ENCODE results near the gene LSS. TPM values are rescaled to one million over a fixed set of nuclear protein-coding genes. Genes with fewer than 3 reads are reported as not detected.

The LSS gene
- total RNA-seq, 2 donors from 2014 or later = 56.7 to 85.2 TPM

DNA sequence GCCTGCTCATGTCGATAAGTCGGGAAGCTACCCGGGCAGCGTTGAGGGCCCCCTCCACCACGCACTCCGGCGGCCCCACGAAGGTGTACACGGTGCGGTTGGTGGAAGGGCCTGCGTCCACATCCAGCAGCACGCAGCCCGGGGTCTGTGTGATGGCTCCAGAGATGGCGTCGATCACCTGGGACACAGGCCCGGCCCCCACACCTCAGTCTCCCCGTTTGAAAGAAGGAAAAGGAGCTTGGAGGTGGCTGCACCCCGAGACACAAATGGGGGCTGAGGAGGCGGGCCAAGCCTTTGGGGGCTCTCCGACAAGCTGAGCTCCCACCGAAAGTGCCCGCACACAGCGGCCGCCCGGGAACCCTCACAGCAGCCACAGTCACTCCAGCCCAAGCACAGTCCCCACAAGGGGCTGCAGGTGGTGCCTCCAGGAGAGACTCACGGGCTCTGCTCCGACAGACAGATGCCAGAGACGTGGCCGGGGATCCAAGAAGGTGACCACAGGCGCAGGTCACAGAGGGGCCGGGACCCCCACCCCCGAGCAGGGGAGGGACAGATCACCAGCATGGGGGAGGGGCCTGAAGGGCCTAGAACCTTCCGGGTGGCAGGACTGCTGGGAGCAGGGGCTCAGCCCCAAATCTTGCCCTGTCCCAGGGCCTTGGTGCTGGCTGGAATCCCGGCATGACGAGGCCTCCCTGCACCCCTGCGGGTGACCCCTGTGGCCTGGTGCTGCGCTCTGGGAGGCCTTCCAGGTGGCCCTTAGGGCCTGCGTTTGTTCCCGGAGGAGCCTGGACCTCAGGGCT lies 74.2 kb downstream of the LSS start:
- Mint-ChIP-seq H3K9me3 (no peaks in the 10 kb centered on the region), H3K27ac (no peak overlapping the region), H3K27me3 (ENCODE audit: insufficient read depth) (no peaks in the 10 kb centered on the region), H3K4me1 (peaks cover 3% of the 10 kb centered on the region), H3K36me3 (ENCODE audit: low read depth) (no peaks in the 10 kb centered on the region), H3K4me3 (no peak overlapping the region)
- no peak overlapping the region for H3K27ac ChIP-seq (ENCODE audit: low read depth, low read length)
- no peaks in the 10 kb centered on the region for H3K9me3 ChIP-seq (ENCODE audit: control insufficient read depth, low read length)
- H3K27me3 ChIP-seq (ENCODE audit: control insufficient read depth, insufficient read depth, low read length, poor library complexity, severe bottlenecking) = no peaks in the 10 kb centered on the region
- no peaks in the 10 kb centered on the region for H3K36me3 ChIP-seq (ENCODE audit: control insufficient read depth, insufficient read depth, low read length)
- TF ChIP-seq, protein P1, sequence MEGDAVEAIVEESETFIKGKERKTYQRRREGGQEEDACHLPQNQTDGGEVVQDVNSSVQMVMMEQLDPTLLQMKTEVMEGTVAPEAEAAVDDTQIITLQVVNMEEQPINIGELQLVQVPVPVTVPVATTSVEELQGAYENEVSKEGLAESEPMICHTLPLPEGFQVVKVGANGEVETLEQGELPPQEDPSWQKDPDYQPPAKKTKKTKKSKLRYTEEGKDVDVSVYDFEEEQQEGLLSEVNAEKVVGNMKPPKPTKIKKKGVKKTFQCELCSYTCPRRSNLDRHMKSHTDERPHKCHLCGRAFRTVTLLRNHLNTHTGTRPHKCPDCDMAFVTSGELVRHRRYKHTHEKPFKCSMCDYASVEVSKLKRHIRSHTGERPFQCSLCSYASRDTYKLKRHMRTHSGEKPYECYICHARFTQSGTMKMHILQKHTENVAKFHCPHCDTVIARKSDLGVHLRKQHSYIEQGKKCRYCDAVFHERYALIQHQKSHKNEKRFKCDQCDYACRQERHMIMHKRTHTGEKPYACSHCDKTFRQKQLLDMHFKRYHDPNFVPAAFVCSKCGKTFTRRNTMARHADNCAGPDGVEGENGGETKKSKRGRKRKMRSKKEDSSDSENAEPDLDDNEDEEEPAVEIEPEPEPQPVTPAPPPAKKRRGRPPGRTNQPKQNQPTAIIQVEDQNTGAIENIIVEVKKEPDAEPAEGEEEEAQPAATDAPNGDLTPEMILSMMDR (conservative IDR thresholded peaks at IDR 0.05) = no peak
- WGBS, 2 experiments (ENCODE audit: insufficient coverage in 1 of 2, insufficient read length in 1 of 2) = 92 to 95% methylated on average over 20 to 39 of the region's 39 CpGs
- peak; percentile 53 for DNase-seq
- no peak overlapping the region for H3K4me3 ChIP-seq (ENCODE audit: low read length)
- peaks cover 9% of the 10 kb centered on the region for H3K4me1 ChIP-seq (ENCODE audit: control insufficient read depth, insufficient read depth, low read length)
- H3K9ac ChIP-seq (ENCODE audit: extremely low read depth, low read length, poor library complexity, severe bottlenecking) = no peak overlapping the region

DNA sequence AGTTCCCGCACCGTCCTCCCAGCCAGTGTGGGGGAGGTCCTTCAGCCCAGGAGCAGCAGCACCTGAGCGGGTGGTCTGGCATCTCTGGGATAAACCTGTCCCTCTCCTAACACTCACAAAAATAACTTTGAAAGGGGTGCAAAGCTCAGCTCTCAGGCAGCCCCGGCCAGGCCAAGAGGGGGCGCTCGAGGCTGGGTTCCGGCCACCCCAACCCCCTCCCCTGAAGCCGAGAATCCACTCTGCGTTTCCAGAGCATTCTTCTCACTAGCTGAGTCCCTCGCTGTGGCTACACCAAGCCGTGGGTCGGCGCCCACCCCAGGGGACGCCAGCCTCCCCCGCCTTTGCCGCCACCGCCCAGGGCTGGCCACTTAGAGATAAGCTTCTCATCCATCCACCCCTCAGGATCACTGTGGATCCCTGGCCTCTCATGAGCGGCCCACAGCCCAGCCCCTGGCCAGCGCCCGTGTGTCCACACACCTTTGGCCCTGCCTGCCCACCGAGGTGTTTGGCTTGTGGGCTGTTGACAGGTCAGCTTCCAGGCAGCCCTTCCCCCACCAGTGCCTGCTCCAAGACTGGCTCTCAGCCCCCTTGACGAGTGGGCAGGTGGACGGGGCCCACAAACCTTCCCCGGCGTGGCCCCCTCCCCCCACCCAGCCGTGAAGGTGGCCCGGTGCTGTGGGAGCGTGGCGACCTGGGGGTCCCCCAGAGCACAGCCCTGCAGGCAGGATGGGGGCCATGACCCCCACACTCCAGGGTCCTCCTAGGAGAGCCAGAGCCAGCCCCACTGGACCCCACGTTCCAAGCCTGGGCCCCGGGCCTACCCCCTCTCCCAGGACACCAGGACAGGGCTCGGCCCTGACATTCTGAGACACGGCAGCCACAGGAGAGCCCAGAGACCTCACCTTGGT lies 75.1 kb downstream of the LSS start:
- H3K27me3 ChIP-seq (ENCODE audit: control insufficient read depth, insufficient read depth, low read length, poor library complexity, severe bottlenecking) = no peaks in the 10 kb centered on the region
- no peaks in the 10 kb centered on the region for H3K9me3 ChIP-seq (ENCODE audit: control insufficient read depth, low read length)
- H3K27ac Mint-ChIP-seq = no peak overlapping the region
- no peaks in the 10 kb centered on the region for H3K36me3 ChIP-seq (ENCODE audit: control insufficient read depth, insufficient read depth, low read length)
- H3K9me3 Mint-ChIP-seq = no peaks in the 10 kb centered on the region
- H3K4me3 ChIP-seq (ENCODE audit: low read length) = no peak overlapping the region
- peaks cover 3% of the 10 kb centered on the region for H3K4me1 Mint-ChIP-seq
- peak; percentile 94 for DNase-seq
- peak overlapping the region; percentile 21 for H3K27ac ChIP-seq (ENCODE audit: low read depth, low read length)
- no peak overlapping the region for H3K4me3 Mint-ChIP-seq
- WGBS, 2 experiments (ENCODE audit: insufficient coverage in 1 of 2, insufficient read length in 1 of 2) = 57 to 61% methylated on average over 9 to 32 of the region's 33 CpGs
- H3K4me1 ChIP-seq (ENCODE audit: control insufficient read depth, insufficient read depth, low read length) = peaks cover 9% of the 10 kb centered on the region
- H3K9ac ChIP-seq (ENCODE audit: extremely low read depth, low read length, poor library complexity, severe bottlenecking) = no peak overlapping the region
- H3K36me3 Mint-ChIP-seq (ENCODE audit: low read depth) = no peaks in the 10 kb centered on the region
- TF ChIP-seq, protein P1 (conservative IDR thresholded peaks at IDR 0.05) = peak; percentile 95
- H3K27me3 Mint-ChIP-seq (ENCODE audit: insufficient read depth) = no peaks in the 10 kb centered on the region

- H3K4me3 ChIP-seq (ENCODE audit: low read length) = no peak overlapping the region
- Mint-ChIP-seq H3K36me3 (ENCODE audit: low read depth) (no peaks in the 10 kb centered on the region), H3K27ac (no peak overlapping the region), H3K4me1 (peaks cover 3% of the 10 kb centered on the region), H3K4me3 (no peak overlapping the region), H3K9me3 (no peaks in the 10 kb centered on the region), H3K27me3 (ENCODE audit: insufficient read depth) (no peaks in the 10 kb centered on the region)
- H3K9me3 ChIP-seq (ENCODE audit: control insufficient read depth, low read length) = no peaks in the 10 kb centered on the region
- H3K9ac ChIP-seq (ENCODE audit: extremely low read depth, low read length, poor library complexity, severe bottlenecking) = no peak overlapping the region
- peaks cover 9% of the 10 kb centered on the region for H3K4me1 ChIP-seq (ENCODE audit: control insufficient read depth, insufficient read depth, low read length)
- H3K27ac ChIP-seq (ENCODE audit: low read depth, low read length) = no peak overlapping the region
- TF ChIP-seq, protein P1 (conservative IDR thresholded peaks at IDR 0.05) = no peak
- DNase-seq = no peak
- no peaks in the 10 kb centered on the region for H3K27me3 ChIP-seq (ENCODE audit: control insufficient read depth, insufficient read depth, low read length, poor library complexity, severe bottlenecking)
- H3K36me3 ChIP-seq (ENCODE audit: control insufficient read depth, insufficient read depth, low read length) = no peaks in the 10 kb centered on the region
- WGBS, 2 experiments (ENCODE audit: insufficient coverage in 1 of 2, insufficient read length in 1 of 2) = 78 to 80% methylated on average over 10 to 18 of the region's 18 CpGs
Measured at GRCh38 chr21:46152927-46153246, 75.7 kb downstream of the LSS start.

Data from endodermal cell (in vitro differentiated cells).